COR-L47 (cell line): Measurements from ENCODE around the gene CHRNA9.

ENCODE experiments used
- DNase-seq: peaks from one replicate; lab custom pipeline; 2025; lab: John Stamatoyannopoulos, UW

The CHRNA9 gene

GRCh38 chr4:40337523-40337922 lies 2.4 kb downstream of the CHRNA9 start:
- no peak for DNase-seq

- DNase-seq: no peak
These were observed 4.9 kb downstream of the CHRNA9 start for GRCh38 chr4:40340030-40340429.

- no peak for DNase-seq
These were observed 12.3 kb downstream of the CHRNA9 start for GRCh38 chr4:40347472-40347871.

GRCh38 chr4:40348000-40348399 lies 12.9 kb downstream of the CHRNA9 start:
- no peak for DNase-seq

- DNase-seq: no peak
These were observed 14.5 kb downstream of the CHRNA9 start for GRCh38 chr4:40349561-40350198.

GRCh38 chr4:40350627-40351227 lies 15.6 kb downstream of the CHRNA9 start:
- no peak for DNase-seq

GRCh38 chr4:40354158-40354557 lies 19.0 kb downstream of the CHRNA9 start:
- no peak for DNase-seq

- DNase-seq: no peak
These were observed 20.0 kb downstream of the CHRNA9 start for GRCh38 chr4:40355131-40355530.

- DNase-seq: no peak
These were observed 22.6 kb downstream of the CHRNA9 start for GRCh38 chr4:40357738-40358137.

GRCh38 chr4:40361338-40361737 lies 26.2 kb downstream of the CHRNA9 start:
- DNase-seq: no peak

GRCh38 chr4:40363382-40363920 lies 28.3 kb downstream of the CHRNA9 start:
- DNase-seq: no peak

- DNase-seq: no peak
These were observed 28.8 kb downstream of the CHRNA9 start for GRCh38 chr4:40363945-40364344.

- no peak for DNase-seq
These were observed 30.6 kb downstream of the CHRNA9 start for GRCh38 chr4:40365766-40366165.

GRCh38 chr4:40367451-40367850 lies 32.3 kb downstream of the CHRNA9 start:
- DNase-seq: no peak

GRCh38 chr4:40369437-40370274 lies 34.5 kb downstream of the CHRNA9 start:
- DNase-seq: no peak

GRCh38 chr4:40372651-40373050 lies 37.5 kb downstream of the CHRNA9 start:
- no peak for DNase-seq

- no peak for DNase-seq
These were observed 38.5 kb downstream of the CHRNA9 start for GRCh38 chr4:40373636-40374035.

GRCh38 chr4:40375095-40375494 lies 40.0 kb downstream of the CHRNA9 start:
- no peak for DNase-seq

GRCh38 chr4:40375620-40376019 lies 40.5 kb downstream of the CHRNA9 start:
- DNase-seq: no peak

- no peak for DNase-seq
These were observed 42.6 kb downstream of the CHRNA9 start for GRCh38 chr4:40377512-40378365.

GRCh38 chr4:40378619-40379018 lies 43.5 kb downstream of the CHRNA9 start:
- DNase-seq: no peak

- DNase-seq: no peak
These were observed 44.1 kb downstream of the CHRNA9 start for GRCh38 chr4:40379248-40379647.
